PC-9 (cell line): ENCODE measurements around the gene SLC10A7.

Experiments used
- CTCF ChIP-seq: fragments of 200-600 bp; sonication (generic); conservative IDR thresholded peaks from 2 replicates; pipeline ENCODE4 v1.6.1; 2017; ENCODE audit warnings: mixed run types, antibody characterized with exemption, mild to moderate bottlenecking, moderate library complexity
- EZH2 ChIP-seq: fragments of 200-600 bp; sonication (generic); IDR thresholded peaks from 2 replicates; pipeline ENCODE4 v1.8.0; 2017; ENCODE audit warnings: antibody characterized with exemption, low read depth

GRCh38 chr4:146291313-146291712 is 230.4 kb downstream of the SLC10A7 start:
- no peak for TF ChIP-seq EZH2
- no peak for TF ChIP-seq CTCF
